ENCODE data around the gene XIRP2. TPM values are rescaled to one million over a fixed set of nuclear protein-coding genes. Genes with fewer than 3 reads are reported as not detected.

XIRP2 gene
- total RNA-seq, 1 experiment from 2014 or later, result not detected

GRCh38 chr2:167110345-167110744 lies 222.1 kb downstream of the XIRP2 start:
- CTCF ChIA-PET, result interaction anchor here (0.6 to 0.7 kb wide), 3 partner anchors 24 to 653 kb away, joined by 3 read pairs; no protein-coding TSS in a partner anchor
- BruUV-seq (replicated peaks), result no TSS peak
- POLR2A ChIA-PET, result no interaction called here
- Mint-ChIP-seq H3K4me1 (ENCODE audit: insufficient read depth, unreplicated experiment) (no peaks in the 10 kb centered on the region), H3K9me3 (ENCODE audit: unreplicated experiment) (no peaks in the 10 kb centered on the region), H3K27ac (ENCODE audit: low read depth, unreplicated experiment) (no peak overlapping the region), H3K4me3 (ENCODE audit: unreplicated experiment) (no peak overlapping the region), H3K27me3 (ENCODE audit: insufficient read depth, unreplicated experiment) (no peaks in the 10 kb centered on the region), H3K36me3 (ENCODE audit: insufficient read depth, unreplicated experiment) (no peaks in the 10 kb centered on the region)
- no peak for DNase-seq (ENCODE audit: unreplicated experiment)
- no peak for TF ChIP-seq CTCF (IDR thresholded peaks at IDR 0.05; ENCODE audit: unreplicated experiment)
- intact Hi-C loops (cut with micrococcal nuclease), result no loop called here

DNA sequence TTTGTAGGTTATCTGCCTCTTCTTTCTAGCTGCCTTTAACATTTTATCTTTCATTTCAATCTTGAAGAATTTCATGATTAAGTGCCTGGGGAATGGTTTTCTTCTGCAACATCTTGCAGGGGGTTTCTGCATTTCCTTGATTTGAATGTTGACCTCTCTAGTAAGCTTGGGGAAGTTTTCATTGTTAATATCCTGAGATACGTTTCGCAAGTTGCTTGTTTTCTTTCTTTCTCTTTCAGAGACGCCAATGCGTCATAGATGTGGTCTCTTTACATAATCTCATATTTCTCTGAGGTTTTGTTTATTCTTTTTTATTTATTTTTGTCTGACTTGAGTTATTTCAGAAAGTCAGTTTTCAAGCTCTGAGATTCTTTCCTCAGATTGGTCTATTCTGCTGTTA lies 225.7 kb downstream of the XIRP2 start:
- intact Hi-C loops (cut with micrococcal nuclease), result no loop called here
- peak; percentile 21 for DNase-seq (ENCODE audit: unreplicated experiment)

GRCh38 chr2:167115541-167115940 lies 227.3 kb downstream of the XIRP2 start:
- Mint-ChIP-seq H3K27me3 (ENCODE audit: insufficient read depth, unreplicated experiment) (no peaks in the 10 kb centered on the region), H3K4me3 (ENCODE audit: unreplicated experiment) (no peak overlapping the region), H3K36me3 (ENCODE audit: insufficient read depth, unreplicated experiment) (no peaks in the 10 kb centered on the region), H3K9me3 (ENCODE audit: unreplicated experiment) (no peaks in the 10 kb centered on the region), H3K4me1 (ENCODE audit: insufficient read depth, unreplicated experiment) (no peaks in the 10 kb centered on the region), H3K27ac (ENCODE audit: low read depth, unreplicated experiment) (no peak overlapping the region)
- intact Hi-C loops (cut with micrococcal nuclease), result no loop called here
- ChIA-PET POLR2A (no interaction called here), CTCF (interaction anchor here (0.6 kb wide), 1 partner anchor 331 kb away, joined by 3 read pairs; no protein-coding TSS in a partner anchor)
- no peak for DNase-seq (ENCODE audit: unreplicated experiment)
- BruUV-seq (replicated peaks), result no TSS peak
- no peak for TF ChIP-seq CTCF (IDR thresholded peaks at IDR 0.05; ENCODE audit: unreplicated experiment)

More for the DNA sequence above, 225.7 kb downstream of the XIRP2 start:
- ChIA-PET CTCF (no interaction called here), POLR2A (no interaction called here)
- H3K27me3 Mint-ChIP-seq (ENCODE audit: insufficient read depth, unreplicated experiment), result no peaks in the 10 kb centered on the region
- H3K4me1 Mint-ChIP-seq (ENCODE audit: insufficient read depth, unreplicated experiment), result no peaks in the 10 kb centered on the region
- H3K9me3 Mint-ChIP-seq (ENCODE audit: unreplicated experiment), result no peaks in the 10 kb centered on the region
- H3K4me3 Mint-ChIP-seq (ENCODE audit: unreplicated experiment), result no peak overlapping the region
- H3K36me3 Mint-ChIP-seq (ENCODE audit: insufficient read depth, unreplicated experiment), result no peaks in the 10 kb centered on the region
- no TSS peak for BruUV-seq (replicated peaks)
- H3K27ac Mint-ChIP-seq (ENCODE audit: low read depth, unreplicated experiment), result no peak overlapping the region
- TF ChIP-seq CTCF (IDR thresholded peaks at IDR 0.05; ENCODE audit: unreplicated experiment), result no peak

- Mint-ChIP-seq H3K36me3 (ENCODE audit: insufficient read depth, unreplicated experiment) (no peaks in the 10 kb centered on the region), H3K9me3 (ENCODE audit: unreplicated experiment) (no peaks in the 10 kb centered on the region), H3K4me1 (ENCODE audit: insufficient read depth, unreplicated experiment) (no peaks in the 10 kb centered on the region), H3K4me3 (ENCODE audit: unreplicated experiment) (no peak overlapping the region), H3K27me3 (ENCODE audit: insufficient read depth, unreplicated experiment) (peaks cover 10% of the 10 kb centered on the region), H3K27ac (ENCODE audit: low read depth, unreplicated experiment) (no peak overlapping the region)
- ChIA-PET POLR2A (no interaction called here), CTCF (interaction anchor here (0.7 to 1.0 kb wide), 3 partner anchors 33 to 993 kb away, joined by 3 to 5 read pairs (median 3); no protein-coding TSS in a partner anchor)
- no peak for DNase-seq (ENCODE audit: unreplicated experiment)
- TF ChIP-seq CTCF (IDR thresholded peaks at IDR 0.05; ENCODE audit: unreplicated experiment), result no peak
- intact Hi-C loops (cut with micrococcal nuclease), result loop anchor here (10.0 kb wide), 1 partner anchor 588 kb away; no protein-coding TSS in a partner anchor
- BruUV-seq (replicated peaks), result no TSS peak
These were observed 234.1 kb downstream of the XIRP2 start for GRCh38 chr2:167122389-167122788.

Data from MCF 10A (cell line).